ENCODE measurements around the gene GATB.

The GATB gene

GRCh38 chr4:151673908-151674520, 86.8 kb downstream of the GATB start:
- no peak for DNase-seq (ENCODE audit: extremely low spot score)
- TF ChIP-seq, protein P1, sequence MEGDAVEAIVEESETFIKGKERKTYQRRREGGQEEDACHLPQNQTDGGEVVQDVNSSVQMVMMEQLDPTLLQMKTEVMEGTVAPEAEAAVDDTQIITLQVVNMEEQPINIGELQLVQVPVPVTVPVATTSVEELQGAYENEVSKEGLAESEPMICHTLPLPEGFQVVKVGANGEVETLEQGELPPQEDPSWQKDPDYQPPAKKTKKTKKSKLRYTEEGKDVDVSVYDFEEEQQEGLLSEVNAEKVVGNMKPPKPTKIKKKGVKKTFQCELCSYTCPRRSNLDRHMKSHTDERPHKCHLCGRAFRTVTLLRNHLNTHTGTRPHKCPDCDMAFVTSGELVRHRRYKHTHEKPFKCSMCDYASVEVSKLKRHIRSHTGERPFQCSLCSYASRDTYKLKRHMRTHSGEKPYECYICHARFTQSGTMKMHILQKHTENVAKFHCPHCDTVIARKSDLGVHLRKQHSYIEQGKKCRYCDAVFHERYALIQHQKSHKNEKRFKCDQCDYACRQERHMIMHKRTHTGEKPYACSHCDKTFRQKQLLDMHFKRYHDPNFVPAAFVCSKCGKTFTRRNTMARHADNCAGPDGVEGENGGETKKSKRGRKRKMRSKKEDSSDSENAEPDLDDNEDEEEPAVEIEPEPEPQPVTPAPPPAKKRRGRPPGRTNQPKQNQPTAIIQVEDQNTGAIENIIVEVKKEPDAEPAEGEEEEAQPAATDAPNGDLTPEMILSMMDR (IDR thresholded peaks at IDR 0.05; ENCODE audit: control extremely low read depth, extremely low read depth, low read depth, missing control alignments), result no peak
- ChIA-PET CTCF (interaction anchor here (1.1 kb wide), 1 partner anchor 11 kb away, joined by 3 read pairs; no protein-coding TSS in a partner anchor), POLR2A (interaction anchor here (1.1 kb wide), 1 partner anchor 11 kb away, joined by 3 read pairs; no protein-coding TSS in a partner anchor)

- no peak for DNase-seq (ENCODE audit: extremely low spot score)
- TF ChIP-seq, protein P1 (IDR thresholded peaks at IDR 0.05; ENCODE audit: control extremely low read depth, extremely low read depth, low read depth, missing control alignments), result no peak
- CTCF ChIA-PET, result interaction anchor here (1.0 to 1.1 kb wide), 2 partner anchors 10 to 11 kb away, joined by 3 read pairs; no protein-coding TSS in a partner anchor
- POLR2A ChIA-PET, result no interaction called here
These were observed 87.8 kb downstream of the GATB start for GRCh38 chr4:151672996-151673395.

GRCh38 chr4:151671541-151672059, 89.2 kb downstream of the GATB start:
- TF ChIP-seq, protein P1 (IDR thresholded peaks at IDR 0.05; ENCODE audit: control extremely low read depth, extremely low read depth, low read depth, missing control alignments), result no peak
- ChIA-PET POLR2A (no interaction called here), CTCF (no interaction called here)
- no peak for DNase-seq (ENCODE audit: extremely low spot score)

DNA sequence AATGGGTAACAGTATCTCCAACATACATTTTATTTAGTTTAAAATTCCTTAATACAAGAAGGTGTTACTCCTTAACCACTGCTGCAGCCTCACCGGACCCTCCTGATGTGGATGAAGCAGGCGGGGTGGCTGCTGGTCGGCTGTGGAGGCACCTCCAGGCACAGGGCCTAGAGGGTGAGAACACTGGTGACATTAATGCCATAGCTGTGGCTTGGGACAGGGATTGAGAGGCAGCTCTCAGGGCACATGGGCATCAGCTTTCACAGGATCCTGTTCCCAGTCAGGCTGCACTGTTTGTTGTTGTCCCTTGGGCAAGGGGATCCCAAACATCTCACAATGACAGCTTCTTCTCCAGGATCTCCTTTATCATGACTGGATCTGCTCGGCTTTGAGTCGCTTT, 90.0 kb downstream of the GATB start:
- POLR2A ChIA-PET, result no interaction called here
- CTCF ChIA-PET, result no interaction called here

DNA sequence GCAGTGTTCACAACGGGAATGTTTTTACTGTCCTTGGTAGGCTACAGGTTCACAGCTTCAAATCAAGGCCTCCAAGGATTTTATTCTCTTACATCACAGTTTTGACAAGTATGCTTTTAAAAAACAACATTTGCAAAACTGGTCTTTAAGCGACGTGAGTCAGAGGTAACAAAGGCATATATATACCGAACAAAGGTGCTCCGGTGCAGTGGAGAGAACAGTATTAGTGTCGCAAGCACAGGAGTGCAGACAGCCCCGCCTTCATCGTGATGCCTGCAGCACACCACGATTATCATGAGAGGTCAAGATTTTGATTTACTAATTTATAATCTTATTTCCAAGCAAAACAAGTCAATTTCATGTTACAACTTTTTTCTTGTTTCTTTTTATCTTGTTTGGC, 90.8 kb downstream of the GATB start:
- TF ChIP-seq, protein P1 (IDR thresholded peaks at IDR 0.05; ENCODE audit: control extremely low read depth, extremely low read depth, low read depth, missing control alignments), result no peak
- ChIA-PET POLR2A (no interaction called here), CTCF (no interaction called here)
- no peak for DNase-seq (ENCODE audit: extremely low spot score)

More for the DNA sequence above, 90.0 kb downstream of the GATB start:
- no peak for DNase-seq (ENCODE audit: extremely low spot score)
- TF ChIP-seq, protein P1 (IDR thresholded peaks at IDR 0.05; ENCODE audit: control extremely low read depth, extremely low read depth, low read depth, missing control alignments), result no peak

DNA sequence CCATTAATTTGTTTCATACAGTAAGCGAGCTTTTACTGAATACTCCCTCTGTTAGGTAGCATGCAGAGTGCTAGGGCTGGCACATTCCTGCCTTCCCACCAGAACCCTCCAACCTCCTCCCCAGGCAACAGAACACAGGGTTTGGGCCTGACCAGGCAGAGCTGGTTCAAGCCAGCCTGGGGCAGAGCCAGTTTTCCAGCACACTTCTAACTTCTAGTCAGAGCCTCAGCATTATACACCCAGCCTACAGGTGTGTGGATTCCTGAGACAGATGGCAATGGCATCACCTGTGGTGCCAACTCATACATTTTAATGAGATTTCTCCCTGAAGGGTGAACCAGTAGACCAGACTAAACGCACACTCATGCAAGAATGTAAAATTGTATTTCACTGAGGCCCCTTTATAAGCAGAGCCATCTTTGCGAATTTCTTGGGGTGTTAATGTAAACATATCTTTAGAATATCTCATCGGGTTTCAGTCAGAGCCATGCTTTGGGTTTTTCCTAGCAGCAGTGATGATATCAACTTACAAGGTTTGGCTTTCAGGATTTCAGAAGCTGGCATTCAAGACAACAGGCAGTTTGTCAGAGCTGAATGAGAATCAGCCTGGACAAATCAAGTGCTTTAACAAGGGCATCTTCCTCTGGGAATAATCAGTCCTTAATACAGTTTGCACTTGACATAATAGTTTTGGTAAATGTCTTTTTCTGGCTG, 92.0 kb downstream of the GATB start:
- no peak for DNase-seq (ENCODE audit: extremely low spot score)
- ChIA-PET POLR2A (no interaction called here), CTCF (interaction anchor here (2.5 kb wide), 1 partner anchor 15 kb away, joined by 8 read pairs; no protein-coding TSS in a partner anchor)
- TF ChIP-seq, protein P1 (IDR thresholded peaks at IDR 0.05; ENCODE audit: control extremely low read depth, extremely low read depth, low read depth, missing control alignments), result no peak
